Uterus (tissue), 2 donors: ENCODE data around the gene DGLUCY.

Experiments used
- CTCF ChIP-seq, 4 experiments: fragments of 200-600 bp in 2 of 4; fragments of 450-650 bp in 2 of 4; sonication (generic) in 2 of 4; IDR thresholded peaks; one replicate each; pipeline ENCODE4 v1.5.1; 2016 to 2019; ENCODE audit warnings: antibody characterized with exemption in 4 of 4, mild to moderate bottlenecking in 2 of 4, moderate library complexity in 1 of 4
- POLR2A ChIP-seq, 2 donors: fragments of 450-650 bp; IDR thresholded peaks; one replicate each; pipeline ENCODE4 v1.6.1; 2016; ENCODE audit warnings: antibody characterized with exemption in 2 of 2, mild to moderate bottlenecking in 1 of 2, moderate library complexity in 1 of 2

GRCh38 chr14:91205459-91205858 lies 91.6 kb downstream of the DGLUCY start:
- TF ChIP-seq POLR2A (IDR thresholded peaks at IDR 0.05) (no peak), CTCF (IDR thresholded peaks at IDR 0.05) (no peak)
